ENCODE measurements around the gene EARS2.
A peak's percentile ranks its signal among the peaks of the same experiment; 100 is the strongest.
"Not testable (repeated sequence)": the region's sequence is repeated elsewhere in the genome, so short reads cannot be mapped to it uniquely, and the experiment has no call there.

The EARS2 gene

DNA sequence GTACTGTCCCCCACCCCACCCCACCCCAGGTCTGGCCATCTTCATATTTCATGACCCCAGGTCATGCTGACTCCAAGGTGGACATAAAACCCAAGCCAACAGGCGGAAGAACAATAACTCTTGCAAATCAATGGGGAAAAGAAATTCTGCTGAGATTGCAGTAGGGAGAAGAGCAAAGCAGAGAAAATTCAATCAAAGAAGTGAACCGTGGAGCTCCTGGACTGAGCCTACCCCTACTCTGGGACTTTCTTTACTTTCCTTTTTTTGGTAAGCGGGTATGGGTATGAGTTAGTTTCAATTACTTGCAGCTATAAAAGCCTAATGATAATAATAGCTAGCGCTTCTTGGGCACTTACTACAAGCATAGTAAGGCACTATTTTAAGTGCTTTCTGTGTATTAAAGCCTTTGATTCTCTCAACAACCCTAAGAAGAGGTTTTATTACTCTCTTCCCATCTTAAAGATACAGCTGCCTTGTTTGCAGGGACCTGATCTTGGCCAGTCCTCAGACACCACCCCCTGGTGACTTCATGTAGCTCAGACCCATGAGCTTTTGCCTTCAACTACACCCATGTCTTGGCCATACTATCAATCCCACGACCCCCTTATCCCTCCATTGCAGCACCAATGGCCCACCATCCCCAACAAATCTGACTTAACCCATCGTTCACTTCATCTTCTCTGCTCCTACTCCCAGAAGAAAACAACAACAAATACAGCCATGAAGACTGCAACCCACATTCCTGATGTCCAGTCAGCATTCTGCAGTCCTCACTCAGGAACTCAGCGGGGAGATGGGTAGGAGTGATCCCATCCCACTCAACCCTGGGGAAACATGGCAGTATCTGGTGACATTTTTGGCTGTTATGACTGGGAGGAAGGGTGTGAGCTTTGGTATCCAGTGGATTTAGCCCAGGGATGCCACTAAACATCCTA is 51.2 kb downstream of the EARS2 start:
- DNase-seq (ENCODE audit: low spot score), result no peak

DNA sequence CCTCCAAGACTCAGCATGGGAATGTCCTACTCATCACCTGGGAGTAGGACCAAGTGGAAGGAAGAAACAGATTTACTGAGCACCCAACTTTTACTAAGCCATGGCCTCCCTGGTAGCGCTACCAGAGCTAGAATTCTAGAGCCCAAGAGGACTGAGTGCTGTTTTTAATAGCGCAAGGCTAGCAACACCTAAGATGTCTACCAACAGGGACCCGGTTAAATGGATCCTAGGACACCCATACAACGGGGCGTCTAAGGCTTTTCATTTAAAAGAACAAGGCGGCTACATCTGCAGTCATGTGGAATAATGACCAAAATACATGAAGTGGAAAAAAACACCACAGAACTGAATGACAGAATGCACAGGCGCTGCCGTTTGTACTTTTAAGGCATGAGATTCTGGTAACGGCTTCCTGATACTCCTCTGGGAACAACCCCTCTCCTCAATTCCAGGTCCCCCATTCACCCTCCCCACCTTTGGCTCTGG is 51.9 kb downstream of the EARS2 start:
- no peak for DNase-seq (ENCODE audit: low spot score)

- peak; percentile 87 for DNase-seq (ENCODE audit: low spot score)
These were observed 52.5 kb downstream of the EARS2 start for GRCh38 chr16:23504453-23505179.

GRCh38 chr16:23504076-23504452 is 53.1 kb downstream of the EARS2 start:
- no peak for DNase-seq (ENCODE audit: low spot score)

GRCh38 chr16:23502466-23502865 is 54.7 kb downstream of the EARS2 start:
- DNase-seq (ENCODE audit: low spot score), result no peak

DNA sequence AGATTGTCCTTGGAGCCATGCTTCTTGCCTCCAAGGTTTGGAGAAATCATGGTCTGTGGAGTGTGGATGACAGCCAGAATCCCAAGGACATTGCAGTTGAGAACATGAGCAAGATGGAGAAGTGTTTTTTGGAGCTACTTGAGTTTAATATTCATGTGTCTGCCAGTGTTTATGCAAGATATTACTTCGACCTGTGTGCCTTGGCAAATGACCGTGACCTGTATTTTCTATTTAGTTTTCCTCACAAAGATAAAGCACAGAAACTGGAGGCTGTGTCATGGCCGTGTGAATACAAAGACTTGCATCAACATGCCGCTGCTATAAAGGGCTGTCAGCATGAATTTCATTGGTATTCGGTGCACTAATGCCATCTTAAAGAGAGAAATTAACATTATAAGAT is 55.9 kb downstream of the EARS2 start:
- no peak for DNase-seq (ENCODE audit: low spot score)

DNA sequence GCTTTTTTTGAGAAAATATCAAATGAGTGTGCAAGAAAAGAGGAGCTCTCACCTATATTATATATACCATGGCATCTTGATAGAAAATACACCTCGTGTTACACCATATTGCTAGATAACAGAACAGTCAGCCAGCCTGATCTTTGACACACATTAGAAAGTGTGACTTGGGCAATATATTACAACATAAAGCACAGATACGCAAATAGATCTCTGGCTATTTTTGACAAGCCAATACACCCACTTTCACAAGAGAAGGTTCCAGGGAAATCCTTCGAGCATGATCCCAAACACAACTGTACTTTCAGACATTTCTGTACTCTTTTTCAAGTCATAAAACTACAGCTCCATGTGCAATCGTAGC is 56.3 kb downstream of the EARS2 start:
- no peak for DNase-seq (ENCODE audit: low spot score)

- DNase-seq (ENCODE audit: low spot score), result no peak
These were observed 56.8 kb downstream of the EARS2 start for GRCh38 chr16:23500212-23500861.

GRCh38 chr16:23499801-23500200 is 57.3 kb downstream of the EARS2 start:
- DNase-seq (ENCODE audit: low spot score), result no peak

DNA sequence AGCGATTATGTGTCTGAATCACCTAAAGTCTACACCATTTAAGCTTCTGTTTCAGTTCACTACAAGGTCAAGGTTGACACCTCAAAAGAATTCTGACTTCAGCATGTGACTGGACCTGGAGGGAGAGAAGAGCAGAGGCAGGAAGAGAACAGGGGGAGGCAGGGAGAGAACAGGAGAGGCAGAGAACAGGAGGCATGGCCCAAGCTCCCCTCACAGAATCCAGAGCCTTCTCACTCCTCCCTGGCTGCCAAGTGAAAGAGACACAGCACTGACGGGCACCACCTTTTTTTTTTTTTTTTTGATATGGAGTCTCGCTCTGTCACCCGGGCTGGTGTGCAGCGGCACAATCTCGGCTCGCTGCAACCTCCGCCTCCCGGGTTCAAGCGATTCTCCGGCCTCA is 58.3 kb downstream of the EARS2 start:
- DNase-seq (ENCODE audit: low spot score), result no peak

DNA sequence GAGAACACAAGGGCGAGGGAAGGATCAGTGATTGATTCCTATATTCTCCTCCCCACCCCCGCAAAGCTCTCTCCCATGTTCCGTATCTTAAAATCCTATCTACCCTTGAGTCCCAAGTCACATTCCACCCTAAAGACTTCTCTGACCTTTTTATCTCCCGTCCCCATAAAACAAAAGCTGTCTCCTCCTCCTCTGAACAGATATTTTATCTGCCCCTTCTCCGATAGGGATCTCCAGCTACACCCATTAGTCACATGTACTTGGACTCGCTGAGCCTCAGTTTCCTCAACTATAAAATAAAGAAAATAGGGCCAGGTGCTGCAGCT is 59.6 kb downstream of the EARS2 start:
- DNase-seq (ENCODE audit: low spot score), result no peak

GRCh38 chr16:23496821-23497542 is 60.2 kb downstream of the EARS2 start:
- no peak for DNase-seq (ENCODE audit: low spot score)

- no peak for DNase-seq (ENCODE audit: low spot score)
These were observed 61.5 kb downstream of the EARS2 start for GRCh38 chr16:23495671-23496070.

DNA sequence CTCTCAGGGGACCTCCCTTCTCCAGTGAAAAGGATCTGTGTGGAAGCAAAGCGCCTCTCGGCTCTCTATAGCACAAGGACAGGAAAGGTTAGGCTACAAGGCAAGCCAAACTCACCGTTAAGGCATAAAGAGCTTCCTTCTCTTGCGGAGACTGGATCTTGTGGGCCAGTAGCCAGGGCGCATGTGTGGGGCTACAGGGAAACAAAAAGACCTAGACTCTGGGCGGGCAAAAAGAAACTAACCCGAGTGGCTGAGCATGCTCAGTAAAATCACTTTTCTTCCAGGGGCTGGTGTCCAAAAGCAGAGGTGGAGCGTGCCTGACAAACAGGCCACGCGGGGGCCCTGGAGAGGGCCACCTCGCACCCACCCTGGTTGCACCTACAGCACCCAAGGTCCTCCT is 63.0 kb downstream of the EARS2 start:
- DNase-seq (ENCODE audit: low spot score), result no peak

- DNase-seq (ENCODE audit: low spot score), result peak; percentile 55
These were observed 65.4 kb downstream of the EARS2 start for GRCh38 chr16:23491490-23492391.

DNA sequence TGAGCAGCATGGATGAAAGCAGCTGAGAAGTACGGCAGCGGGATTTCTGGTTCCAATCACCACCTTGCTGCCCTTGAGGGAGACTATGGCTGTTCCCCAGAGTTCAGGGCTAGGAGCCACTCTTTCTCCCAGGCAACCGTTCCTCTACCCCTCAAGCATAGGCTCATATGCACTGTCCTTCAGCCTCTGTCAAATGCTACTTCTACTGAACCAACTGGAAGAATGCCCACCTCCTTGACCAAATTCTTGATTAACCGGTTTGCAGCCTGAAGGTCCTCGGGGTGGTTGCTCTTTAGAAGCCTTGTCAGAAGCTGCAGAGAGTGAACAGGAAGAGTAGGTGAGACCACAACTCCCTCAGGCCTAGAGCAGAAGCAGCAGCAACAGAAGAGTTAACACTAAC is 70.7 kb downstream of the EARS2 start:
- DNase-seq (ENCODE audit: low spot score), result no peak

DNA sequence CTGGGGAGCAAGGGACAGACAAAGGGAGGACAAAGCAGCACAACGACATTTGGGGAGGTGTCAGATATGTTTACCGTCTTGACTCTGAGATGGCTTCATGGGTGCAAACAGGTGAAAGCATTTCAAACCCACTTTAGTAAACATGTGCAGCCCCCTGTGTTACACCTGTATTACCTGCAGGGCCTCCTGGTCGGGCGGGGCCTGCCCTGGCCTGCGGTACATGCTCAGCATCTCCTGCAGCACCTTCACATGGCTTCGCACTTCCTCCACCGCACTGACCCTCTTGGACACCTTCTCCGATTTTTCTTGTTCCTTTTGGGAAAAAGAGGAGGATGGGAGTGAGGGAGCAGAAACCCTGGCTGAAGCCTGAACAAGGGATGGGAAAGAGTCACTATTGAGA is 71.3 kb downstream of the EARS2 start:
- DNase-seq (ENCODE audit: low spot score), result no peak

- no peak for DNase-seq (ENCODE audit: low spot score)
These were observed 71.9 kb downstream of the EARS2 start for GRCh38 chr16:23485257-23485614.

DNA sequence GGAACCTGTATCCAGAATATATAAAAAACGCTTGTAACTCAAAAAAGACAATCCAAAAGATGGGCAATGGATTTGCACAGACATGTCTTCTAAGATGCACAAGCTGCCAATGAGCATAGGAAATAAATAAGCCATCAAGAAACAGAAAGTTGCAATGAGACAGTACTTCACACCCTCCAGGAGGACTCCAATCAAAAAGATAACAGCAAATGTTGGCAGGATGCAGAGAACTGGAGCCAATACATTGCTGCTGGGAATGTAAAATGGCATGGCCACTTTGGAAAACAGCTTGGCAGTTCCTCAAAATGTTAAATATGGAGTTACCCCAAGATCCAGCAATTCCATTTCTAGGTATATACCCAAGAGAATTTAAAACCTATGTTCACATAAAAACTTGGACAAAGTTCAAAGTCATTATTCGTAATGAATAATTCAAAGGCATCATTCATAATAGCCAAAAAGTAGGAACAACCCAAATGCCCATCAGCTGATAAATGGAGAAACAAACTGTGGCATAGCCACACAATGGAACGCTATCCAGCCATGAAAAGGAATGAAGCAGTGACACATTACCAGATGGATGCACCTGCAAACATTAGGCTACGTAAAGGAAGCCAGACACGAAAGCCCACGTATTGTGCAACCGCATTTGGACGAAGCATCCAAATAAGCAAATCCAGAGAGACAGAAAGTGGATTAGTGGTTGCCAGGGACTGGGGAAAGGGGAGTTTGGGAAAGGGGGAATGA is 72.5 kb downstream of the EARS2 start:
- no peak for DNase-seq (ENCODE audit: low spot score)

DNA sequence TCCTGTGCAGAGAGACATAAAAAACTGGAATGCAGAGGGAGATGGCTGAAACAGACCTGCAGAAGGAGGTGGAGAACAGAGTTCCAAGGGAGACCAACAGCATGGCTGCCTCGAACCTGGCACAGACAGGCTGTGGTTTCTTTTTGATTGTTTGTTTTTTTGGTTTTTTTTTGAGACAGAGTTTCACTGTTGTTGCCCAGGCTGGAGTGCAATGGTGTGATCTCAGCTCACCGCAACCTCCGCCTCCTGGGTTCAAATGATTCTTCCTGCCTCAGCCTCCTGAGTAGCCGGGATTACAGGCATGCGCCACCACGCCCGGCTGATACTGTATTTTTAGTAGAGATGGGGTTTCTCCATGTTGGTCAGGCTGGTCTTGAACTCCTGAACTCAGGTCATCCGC is 73.7 kb downstream of the EARS2 start:
- not testable (repeated sequence) for DNase-seq (ENCODE audit: low spot score)

DNA sequence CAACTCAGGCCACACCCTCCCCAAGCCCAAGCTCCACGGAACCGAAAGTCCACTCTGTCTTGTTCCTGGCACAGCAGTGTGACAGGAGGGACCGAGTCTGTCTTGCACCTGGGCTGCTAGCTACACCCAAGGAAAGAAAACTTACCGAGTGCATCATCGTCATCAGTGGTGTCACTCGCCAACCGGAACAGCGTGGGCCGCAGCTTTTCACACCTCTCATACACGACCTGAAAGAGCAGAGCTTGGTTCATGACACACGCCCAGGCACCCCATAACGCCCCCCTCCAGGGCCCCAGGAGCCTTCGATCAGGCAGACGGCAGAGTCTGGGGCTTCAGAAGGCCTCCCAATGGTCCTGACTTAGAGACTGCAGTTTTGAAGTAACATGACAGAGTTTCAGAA is 74.4 kb downstream of the EARS2 start:
- no peak for DNase-seq (ENCODE audit: low spot score)
